PC-3 (cell line): ENCODE measurements around the gene UTS2B.

Experiments used
- CTCF ChIP-seq: fragments of 300-600 bp; sonication (generic); conservative IDR thresholded peaks from 2 replicates; pipeline ENCODE4 v1.5.1; 2017; ENCODE audit warnings: antibody characterized with exemption, low read depth, mild to moderate bottlenecking, low read length
- EZH2 ChIP-seq: fragments of 300-600 bp; sonication (generic); IDR thresholded peaks from one replicate; pipeline ENCODE4 v1.6.1; 2017; ENCODE audit warnings: antibody characterized with exemption, mild to moderate bottlenecking, low read length; ENCODE audit not compliant: unreplicated experiment
- EZH2phosphoT487 ChIP-seq: fragments of 300-600 bp; sonication (generic); IDR thresholded peaks from 2 replicates; pipeline ENCODE4 v1.6.1; 2018; ENCODE audit warnings: mild to moderate bottlenecking, antibody characterized with exemption, low read length, borderline replicate concordance

GRCh38 chr3:191334346-191334893, 4.1 kb upstream of the UTS2B start:
- no peak for TF ChIP-seq CTCF
- no peak for TF ChIP-seq EZH2
- no peak for TF ChIP-seq EZH2phosphoT487
